ENCODE data around the gene CFAP300. TPM values are rescaled to one million over a fixed set of nuclear protein-coding genes. Genes with fewer than 3 reads are reported as not detected.

CFAP300 gene
- total and polyA plus RNA-seq, 8 donors = 4.9 to 12.1 (median 8.1) TPM

DNA sequence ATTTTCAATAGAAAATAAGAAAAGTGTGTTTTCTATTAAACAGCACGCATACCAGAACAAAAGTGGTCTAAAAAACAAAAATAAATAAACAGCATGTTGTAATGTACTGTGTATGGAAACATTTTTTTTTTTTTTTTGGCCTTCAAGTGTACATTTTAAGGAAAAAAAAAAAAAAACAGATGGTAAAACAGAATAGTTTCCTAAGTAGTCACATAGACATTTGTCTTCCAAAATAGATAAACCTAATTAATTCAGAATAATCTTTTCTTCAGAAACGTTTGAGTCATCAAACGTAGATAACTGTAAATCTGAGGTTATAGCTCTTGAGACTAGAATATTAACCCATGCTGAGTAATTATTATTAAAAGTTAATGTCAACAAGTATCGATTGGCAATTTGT, 396 bp upstream of the CFAP300 start:
- intact Hi-C loops (cut with DNase I) = no loop called here
- DNase-seq (peak in 1 of 4 donors; percentile 5), ATAC-seq (peak; percentile 10)
- no peaks in the 10 kb centered on the region for H3K4me1 ChIP-seq
- H3K36me3 ChIP-seq = no peaks in the 10 kb centered on the region
- no peaks in the 10 kb centered on the region for H3K9me3 ChIP-seq
- TF ChIP-seq, protein P1, sequence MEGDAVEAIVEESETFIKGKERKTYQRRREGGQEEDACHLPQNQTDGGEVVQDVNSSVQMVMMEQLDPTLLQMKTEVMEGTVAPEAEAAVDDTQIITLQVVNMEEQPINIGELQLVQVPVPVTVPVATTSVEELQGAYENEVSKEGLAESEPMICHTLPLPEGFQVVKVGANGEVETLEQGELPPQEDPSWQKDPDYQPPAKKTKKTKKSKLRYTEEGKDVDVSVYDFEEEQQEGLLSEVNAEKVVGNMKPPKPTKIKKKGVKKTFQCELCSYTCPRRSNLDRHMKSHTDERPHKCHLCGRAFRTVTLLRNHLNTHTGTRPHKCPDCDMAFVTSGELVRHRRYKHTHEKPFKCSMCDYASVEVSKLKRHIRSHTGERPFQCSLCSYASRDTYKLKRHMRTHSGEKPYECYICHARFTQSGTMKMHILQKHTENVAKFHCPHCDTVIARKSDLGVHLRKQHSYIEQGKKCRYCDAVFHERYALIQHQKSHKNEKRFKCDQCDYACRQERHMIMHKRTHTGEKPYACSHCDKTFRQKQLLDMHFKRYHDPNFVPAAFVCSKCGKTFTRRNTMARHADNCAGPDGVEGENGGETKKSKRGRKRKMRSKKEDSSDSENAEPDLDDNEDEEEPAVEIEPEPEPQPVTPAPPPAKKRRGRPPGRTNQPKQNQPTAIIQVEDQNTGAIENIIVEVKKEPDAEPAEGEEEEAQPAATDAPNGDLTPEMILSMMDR (IDR thresholded peaks at IDR 0.05) = no peak
- H3K4me3 ChIP-seq = peak overlapping the region; percentile 38 to 53
- H3K27me3 ChIP-seq = peaks cover 0 to 33% of the 10 kb centered on the region in 2 donors
- peak overlapping the region in 1 of 2 donors; percentile 63 for H3K27ac ChIP-seq

- no peak for ATAC-seq
- Histone ChIP-seq H3K4me1 (no peaks in the 10 kb centered on the region), H3K27me3 (peaks cover 0 to 22% of the 10 kb centered on the region in 2 donors), H3K4me3 (no peak overlapping the region), H3K9me3 (no peaks in the 10 kb centered on the region), H3K36me3 (no peaks in the 10 kb centered on the region), H3K27ac (no peak overlapping the region)
- no peak for DNase-seq
- intact Hi-C loops (cut with DNase I) = no loop called here
- TF ChIP-seq, protein P1 (IDR thresholded peaks at IDR 0.05) = no peak
Observed at GRCh38 chr11:102050927-102051575, 3.8 kb downstream of the CFAP300 start.

- peak; percentile 63 for ATAC-seq
- Histone ChIP-seq H3K9me3 (no peaks in the 10 kb centered on the region), H3K36me3 (no peaks in the 10 kb centered on the region), H3K4me1 (no peaks in the 10 kb centered on the region), H3K27ac (no peak overlapping the region), H3K4me3 (no peak overlapping the region), H3K27me3 (no peaks in the 10 kb centered on the region)
- peak in 1 of 4 donors; percentile 16 for DNase-seq
- intact Hi-C loops (cut with DNase I) = no loop called here
- TF ChIP-seq, protein P1 (IDR thresholded peaks at IDR 0.05) = no peak
Observed at GRCh38 chr11:102061276-102061675, 14.0 kb downstream of the CFAP300 start.

DNA sequence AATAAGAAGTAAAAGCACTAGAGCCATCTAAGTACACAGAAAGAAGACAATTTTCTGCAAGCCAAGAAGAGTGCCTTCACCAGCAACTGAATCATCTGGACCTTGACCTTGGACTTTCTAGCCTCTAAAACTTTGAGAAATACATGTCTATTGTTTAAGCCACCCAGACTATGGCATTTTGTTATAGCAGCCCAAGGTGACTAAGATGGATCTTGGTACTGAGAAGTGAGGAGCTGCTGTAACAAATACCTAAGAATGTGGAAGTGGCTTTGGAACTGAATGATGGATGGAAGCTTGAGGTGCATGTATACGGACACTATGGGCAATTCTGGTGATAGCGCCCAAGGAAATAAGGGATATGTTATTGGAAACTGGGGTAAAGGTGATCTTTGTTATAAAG, 14.9 kb downstream of the CFAP300 start:
- TF ChIP-seq, protein P1 (IDR thresholded peaks at IDR 0.05) = no peak
- Histone ChIP-seq H3K36me3 (no peaks in the 10 kb centered on the region), H3K27me3 (no peaks in the 10 kb centered on the region), H3K4me1 (no peaks in the 10 kb centered on the region), H3K27ac (no peak overlapping the region), H3K4me3 (no peak overlapping the region), H3K9me3 (no peaks in the 10 kb centered on the region)
- intact Hi-C loops (cut with DNase I) = no loop called here
- ATAC-seq = no peak
- DNase-seq = no peak

DNA sequence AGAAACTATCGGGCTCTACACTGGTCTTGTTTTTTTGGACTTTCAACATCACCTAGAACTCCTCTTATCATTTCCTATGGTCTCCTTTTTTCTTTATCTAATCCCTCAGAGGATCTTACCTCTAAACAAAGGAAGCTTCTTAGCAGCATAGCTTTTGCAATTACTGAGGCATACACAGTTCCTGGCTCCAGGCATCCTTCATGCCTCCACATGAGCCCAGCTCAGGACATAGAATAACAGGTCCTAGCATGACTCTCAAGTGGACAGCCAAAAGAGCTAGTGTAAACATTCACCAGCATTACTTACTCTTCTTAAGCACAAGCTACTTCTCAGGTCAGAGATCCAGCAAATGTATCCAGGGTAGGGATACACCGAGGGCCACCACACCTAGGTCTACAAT, 17.1 kb downstream of the CFAP300 start:
- ATAC-seq = peak; percentile 50
- H3K9me3 ChIP-seq = no peaks in the 10 kb centered on the region
- TF ChIP-seq, protein P1 (IDR thresholded peaks at IDR 0.05) = no peak
- no peak overlapping the region for H3K4me3 ChIP-seq
- no peaks in the 10 kb centered on the region for H3K4me1 ChIP-seq
- DNase-seq = no peak
- no peaks in the 10 kb centered on the region for H3K36me3 ChIP-seq
- no peaks in the 10 kb centered on the region for H3K27me3 ChIP-seq
- no peak overlapping the region for H3K27ac ChIP-seq
- intact Hi-C loops (cut with DNase I) = no loop called here

Data from left lung (tissue), 10 donors.